Panc1 (cell line): ENCODE results near the gene ZNF140.

Source experiments
- CTCF ChIP-seq: fragments of 450-650 bp; IDR thresholded peaks from 2 replicates; pipeline ENCODE4 v1.5.1; 2017; ENCODE audit warnings: mild to moderate bottlenecking
- POLR2AphosphoS5 ChIP-seq: IDR thresholded peaks from 2 replicates; pipeline ENCODE4 v1.6.1; 2012; ENCODE audit warnings: mild to moderate bottlenecking, low read depth, low read length, moderate library complexity

GRCh38 chr12:133120385-133121191 lies 39.9 kb downstream of the ZNF140 start:
- TF ChIP-seq CTCF (no peak), POLR2AphosphoS5 (no peak)
